Suprapubic skin (tissue), 4 donors: ENCODE data around the gene ZNF678. TPM values are rescaled to one million over a fixed set of nuclear protein-coding genes. Genes with fewer than 3 reads are reported as not detected.

Experiments used
- DNase-seq, 2 donors: peaks; one replicate each; pipeline ENCODE4 v3.0.0-alpha.2; 2019; ENCODE audit warnings: low spot score in 2 of 2
- H3K27ac ChIP-seq: fragments of 200-600 bp; sonication (generic); one replicate; pipeline ENCODE4 v1.5.1; 2019
- H3K27me3 ChIP-seq: fragments of 200-600 bp; sonication (generic); one replicate; pipeline ENCODE4 v1.5.1; 2019
- H3K36me3 ChIP-seq: fragments of 200-600 bp; sonication (generic); one replicate; pipeline ENCODE4 v1.5.1; 2019
- H3K4me1 ChIP-seq: fragments of 200-600 bp; sonication (generic); one replicate; pipeline ENCODE4 v1.5.1; 2019
- H3K4me3 ChIP-seq: fragments of 200-600 bp; sonication (generic); one replicate; pipeline ENCODE4 v1.5.1; 2019; ENCODE audit warnings: mild to moderate bottlenecking
- H3K9me3 ChIP-seq: fragments of 200-600 bp; sonication (generic); one replicate; pipeline ENCODE4 v1.5.1; 2019
- CTCF ChIP-seq, 2 donors: fragments of 200-600 bp in 1 of 2; fragments of 450-650 bp in 1 of 2; sonication (generic) in 1 of 2; IDR thresholded peaks; one replicate each; pipeline ENCODE4 v1.5.1; 2016 to 2019; ENCODE audit warnings: antibody characterized with exemption in 2 of 2, mild to moderate bottlenecking in 1 of 2, moderate library complexity in 1 of 2
- EP300 ChIP-seq: sonication (generic); formaldehyde crosslinking; IDR thresholded peaks from one replicate; pipeline ENCODE4 v1.6.1; 2017; ENCODE audit warnings: antibody characterized with exemption
- POLR2A ChIP-seq, 2 donors: fragments of 450-650 bp; IDR thresholded peaks; one replicate each; pipeline ENCODE4 v1.6.1; 2017; ENCODE audit warnings: antibody characterized with exemption in 2 of 2, mild to moderate bottlenecking in 2 of 2, moderate library complexity in 2 of 2
- POLR2AphosphoS5 ChIP-seq, 3 donors: sonication (generic); formaldehyde crosslinking; IDR thresholded peaks; one replicate each; pipeline ENCODE4 v1.6.1; 2017; ENCODE audit warnings: antibody characterized with exemption in 3 of 3
- WGBS: methylation state at CpG from one replicate; pipeline ENCODE4 v1.1.5; 2018; 5-methylcytosine and 5-hydroxymethylcytosine counted together
- total RNA-seq, 4 donors: library from RNA; depleted of rRNA; stranded (reverse); fragments of >200 nt; gene quantifications; one replicate each; pipeline ENCODE4 v1.1.0, GENCODE V29; 2016

The ZNF678 gene
- total RNA-seq, 4 donors from 2014 or later, result 3.5 to 6.8 (median 5.3) TPM

DNA sequence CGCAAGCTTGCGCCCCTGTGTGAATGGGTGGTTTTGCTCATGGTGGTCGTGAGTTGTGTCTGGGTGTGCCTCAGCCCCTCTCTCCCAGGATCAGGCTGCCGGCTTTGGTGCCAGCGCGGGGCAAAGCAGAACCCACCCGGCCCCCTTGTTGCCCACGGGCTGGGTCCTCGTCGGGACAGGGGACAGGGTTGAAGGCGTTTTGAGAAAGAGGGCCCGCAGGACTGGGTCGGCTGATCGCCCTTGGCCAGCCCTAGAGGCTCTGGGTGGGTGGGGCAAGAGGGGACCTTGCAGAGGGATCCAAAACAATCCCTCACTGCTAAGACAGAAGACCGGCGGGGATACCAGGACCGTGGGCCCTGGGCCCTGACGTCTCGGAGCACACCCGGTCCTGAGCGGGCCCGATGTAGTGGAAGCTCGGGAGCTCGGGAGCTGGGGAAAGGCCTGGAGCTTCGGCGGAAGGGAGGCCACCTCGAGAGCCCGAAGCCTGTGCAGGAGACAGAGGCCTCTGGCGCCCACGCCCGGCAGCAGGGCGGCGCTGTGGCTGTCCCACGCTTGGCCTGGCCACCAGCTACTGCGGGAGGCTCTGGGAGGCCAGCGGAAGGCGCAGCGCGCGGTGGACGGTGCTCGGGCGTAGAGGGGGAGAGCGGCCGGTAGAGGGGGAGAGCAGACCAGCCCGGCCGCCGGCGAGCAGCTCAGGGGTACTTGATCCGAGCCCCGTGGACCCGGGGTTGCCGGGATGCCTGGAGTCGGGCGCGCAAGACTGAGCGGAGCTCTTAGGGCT is 2.8 kb upstream of the ZNF678 start:
- H3K9me3 ChIP-seq, result no peaks in the 10 kb centered on the region
- H3K4me1 ChIP-seq, result peaks cover 11% of the 10 kb centered on the region
- H3K4me3 ChIP-seq, result peak overlapping the region; percentile 22
- no peaks in the 10 kb centered on the region for H3K36me3 ChIP-seq
- WGBS, result 43% methylated on average over 41 of the region's 57 CpGs
- DNase-seq, result no peak
- H3K27me3 ChIP-seq, result peaks cover 41% of the 10 kb centered on the region
- TF ChIP-seq EP300 (no peak), POLR2AphosphoS5 (IDR thresholded peaks at IDR 0.05) (no peak), POLR2A (IDR thresholded peaks at IDR 0.05) (no peak), CTCF (IDR thresholded peaks at IDR 0.05) (no peak)
- no peak overlapping the region for H3K27ac ChIP-seq

DNA sequence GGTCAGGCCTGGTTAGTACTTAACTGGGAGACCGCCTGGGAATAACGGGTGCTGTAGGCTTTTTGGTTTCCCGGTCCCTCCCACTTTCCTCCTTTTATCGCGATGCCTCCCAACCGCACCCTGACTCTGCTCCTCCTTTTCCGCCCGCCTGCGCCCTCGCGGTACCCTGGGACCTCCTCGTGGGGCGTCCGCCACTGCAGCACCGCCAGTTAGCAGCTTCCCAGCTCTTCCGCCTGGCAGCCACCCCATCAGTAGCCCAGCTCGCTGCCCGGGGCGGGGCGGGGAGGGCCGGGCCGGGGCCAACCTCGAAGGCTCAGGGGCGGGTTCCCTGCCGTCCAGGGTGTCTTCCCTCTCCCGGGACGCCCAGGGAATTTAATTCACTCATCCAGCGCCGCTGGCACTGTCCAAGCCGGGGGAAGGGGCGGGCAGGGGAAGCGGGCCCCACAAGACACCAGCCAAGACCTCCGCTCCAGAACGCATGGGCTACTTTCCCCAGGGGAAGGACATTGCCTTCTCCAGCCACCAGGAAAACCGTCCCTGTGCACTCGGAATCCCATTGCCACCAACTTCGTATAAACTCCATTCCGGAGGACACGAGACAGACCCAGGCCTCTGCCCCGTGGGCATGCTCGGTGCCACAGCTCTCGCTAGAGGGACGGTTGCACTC is 2.0 kb upstream of the ZNF678 start:
- Histone ChIP-seq H3K36me3 (no peaks in the 10 kb centered on the region), H3K9me3 (no peaks in the 10 kb centered on the region), H3K4me1 (peaks cover 11% of the 10 kb centered on the region), H3K27ac (no peak overlapping the region), H3K4me3 (peak overlapping the region; percentile 22), H3K27me3 (peaks cover 41% of the 10 kb centered on the region)
- TF ChIP-seq EP300, result no peak
- TF ChIP-seq POLR2A (IDR thresholded peaks at IDR 0.05), result no peak
- TF ChIP-seq CTCF (IDR thresholded peaks at IDR 0.05), result no peak
- TF ChIP-seq POLR2AphosphoS5 (IDR thresholded peaks at IDR 0.05), result no peak
- 58% methylated on average over 17 of the region's 43 CpGs for WGBS
- DNase-seq, result no peak

GRCh38 chr1:227562037-227562436 is 1.3 kb upstream of the ZNF678 start:
- TF ChIP-seq EP300, result no peak
- TF ChIP-seq CTCF (IDR thresholded peaks at IDR 0.05), result no peak
- no peak for TF ChIP-seq POLR2AphosphoS5 (IDR thresholded peaks at IDR 0.05)
- no peak for TF ChIP-seq POLR2A (IDR thresholded peaks at IDR 0.05)
- Histone ChIP-seq H3K27ac (no peak overlapping the region), H3K4me1 (peaks cover 11% of the 10 kb centered on the region), H3K4me3 (no peak overlapping the region), H3K27me3 (peaks cover 41% of the 10 kb centered on the region), H3K36me3 (no peaks in the 10 kb centered on the region), H3K9me3 (no peaks in the 10 kb centered on the region)
- 82% methylated on average over 6 of the region's 6 CpGs for WGBS
- no peak for DNase-seq

DNA sequence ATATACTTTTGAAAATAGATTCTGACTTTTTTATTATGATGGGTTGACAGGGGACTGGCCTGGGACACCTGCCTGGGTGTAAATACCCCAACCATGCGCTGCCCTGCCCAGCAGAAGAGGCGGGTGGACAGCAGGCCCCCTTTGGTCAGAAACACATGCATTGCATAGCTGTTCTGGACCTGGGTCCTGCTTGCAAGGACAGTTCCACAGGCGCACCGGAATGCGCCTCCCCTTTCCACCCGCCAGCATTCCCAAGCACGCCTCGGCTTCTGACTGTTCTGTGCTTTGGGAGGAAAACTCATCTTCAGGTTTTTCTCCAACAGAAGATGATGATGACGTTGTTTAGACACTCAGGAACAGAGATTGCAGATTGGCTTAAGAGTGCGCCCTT is 428 bp upstream of the ZNF678 start:
- peaks cover 41% of the 10 kb centered on the region for H3K27me3 ChIP-seq
- DNase-seq, result no peak
- no peaks in the 10 kb centered on the region for H3K9me3 ChIP-seq
- TF ChIP-seq CTCF (IDR thresholded peaks at IDR 0.05) (no peak), EP300 (no peak), POLR2AphosphoS5 (IDR thresholded peaks at IDR 0.05) (no peak), POLR2A (IDR thresholded peaks at IDR 0.05) (no peak)
- H3K36me3 ChIP-seq, result no peaks in the 10 kb centered on the region
- no peak overlapping the region for H3K27ac ChIP-seq
- H3K4me3 ChIP-seq, result peak overlapping the region; percentile 69
- peaks cover 11% of the 10 kb centered on the region for H3K4me1 ChIP-seq
- 91% methylated on average over 10 of the region's 10 CpGs for WGBS

- WGBS, result 85% methylated on average over 4 of the region's 4 CpGs
- no peaks in the 10 kb centered on the region for H3K27me3 ChIP-seq
- H3K27ac ChIP-seq, result no peak overlapping the region
- no peak overlapping the region for H3K4me3 ChIP-seq
- H3K36me3 ChIP-seq, result no peaks in the 10 kb centered on the region
- H3K4me1 ChIP-seq, result peaks cover 7% of the 10 kb centered on the region
- no peaks in the 10 kb centered on the region for H3K9me3 ChIP-seq
- no peak for DNase-seq
- TF ChIP-seq POLR2A (IDR thresholded peaks at IDR 0.05) (no peak), CTCF (IDR thresholded peaks at IDR 0.05) (no peak), POLR2AphosphoS5 (IDR thresholded peaks at IDR 0.05) (no peak), EP300 (no peak)
These were observed 3.9 kb downstream of the ZNF678 start for GRCh38 chr1:227567256-227567655.
